KOPT-K1 (cell line): ENCODE results near the gene ABHD6.
"Not testable (repeated sequence)": the region's sequence is repeated elsewhere in the genome, so short reads cannot be mapped to it uniquely, and the experiment has no call there.

ENCODE experiments used
- H3K27ac ChIP-seq: fragments of 200-600 bp; sonication (generic); 2 replicates; pipeline ENCODE4 v1.5.1; 2016; ENCODE audit warnings: antibody characterized with exemption, mild to moderate bottlenecking, low read depth, low read length; ENCODE audit not compliant: poor library complexity, severe bottlenecking
- H3K36me3 ChIP-seq: fragments of 200-600 bp; sonication (generic); 2 replicates; pipeline ENCODE4 v1.5.1; 2017; ENCODE audit warnings: antibody characterized with exemption, mild to moderate bottlenecking, low read length, moderate library complexity; ENCODE audit not compliant: insufficient read depth
- H3K9me3 ChIP-seq: fragments of 200-600 bp; sonication (generic); 2 replicates; pipeline ENCODE4 v1.5.1; 2017; ENCODE audit warnings: antibody characterized with exemption, low read length, mild to moderate bottlenecking; ENCODE audit not compliant: insufficient read depth, poor library complexity, severe bottlenecking

ABHD6 gene

GRCh38 chr3:58270485-58270884 lies 32.9 kb downstream of the ABHD6 start:
- no peak overlapping the region for H3K27ac ChIP-seq
- no peaks in the 10 kb centered on the region for H3K36me3 ChIP-seq
- H3K9me3 ChIP-seq = no peaks in the 10 kb centered on the region

- H3K27ac ChIP-seq = no peak overlapping the region
- no peaks in the 10 kb centered on the region for H3K36me3 ChIP-seq
- H3K9me3 ChIP-seq = no peaks in the 10 kb centered on the region
These were observed 34.4 kb downstream of the ABHD6 start for GRCh38 chr3:58271901-58272501.

- no peaks in the 10 kb centered on the region for H3K9me3 ChIP-seq
- H3K27ac ChIP-seq = no peak overlapping the region
- H3K36me3 ChIP-seq = no peaks in the 10 kb centered on the region
These were observed 35.3 kb downstream of the ABHD6 start for GRCh38 chr3:58272891-58273290.

- not testable (repeated sequence) for H3K36me3 ChIP-seq, H3K9me3 ChIP-seq
These were observed 35.8 kb downstream of the ABHD6 start for GRCh38 chr3:58273362-58273761.

GRCh38 chr3:58274027-58274614 lies 36.5 kb downstream of the ABHD6 start:
- no peaks in the 10 kb centered on the region for H3K36me3 ChIP-seq
- no peak overlapping the region for H3K27ac ChIP-seq
- no peaks in the 10 kb centered on the region for H3K9me3 ChIP-seq

More at GRCh38 chr3:58273362-58273761, 35.8 kb downstream of the ABHD6 start:
- not testable (repeated sequence) for H3K27ac ChIP-seq

- Histone ChIP-seq H3K27ac (no peak overlapping the region), H3K9me3 (no peaks in the 10 kb centered on the region), H3K36me3 (no peaks in the 10 kb centered on the region)
These were observed 43.5 kb downstream of the ABHD6 start for GRCh38 chr3:58281069-58281468.

GRCh38 chr3:58285334-58285733 lies 47.7 kb downstream of the ABHD6 start:
- Histone ChIP-seq H3K27ac (no peak overlapping the region), H3K36me3 (no peaks in the 10 kb centered on the region), H3K9me3 (no peaks in the 10 kb centered on the region)

- H3K36me3 ChIP-seq = no peaks in the 10 kb centered on the region
- H3K9me3 ChIP-seq = no peaks in the 10 kb centered on the region
- H3K27ac ChIP-seq = no peak overlapping the region
These were observed 49.8 kb downstream of the ABHD6 start for GRCh38 chr3:58287354-58287753.

- Histone ChIP-seq H3K36me3 (no peaks in the 10 kb centered on the region), H3K27ac (no peak overlapping the region), H3K9me3 (no peaks in the 10 kb centered on the region)
These were observed 50.6 kb downstream of the ABHD6 start for GRCh38 chr3:58288011-58288728.

GRCh38 chr3:58288964-58289613 lies 51.5 kb downstream of the ABHD6 start:
- H3K9me3 ChIP-seq, H3K27ac ChIP-seq, H3K36me3 ChIP-seq: not testable (repeated sequence)

GRCh38 chr3:58290446-58290845 lies 52.9 kb downstream of the ABHD6 start:
- not testable (repeated sequence) for H3K27ac ChIP-seq

GRCh38 chr3:58291671-58292338 lies 54.2 kb downstream of the ABHD6 start:
- H3K27ac ChIP-seq = no peak overlapping the region
- no peaks in the 10 kb centered on the region for H3K36me3 ChIP-seq

More at GRCh38 chr3:58290446-58290845, 52.9 kb downstream of the ABHD6 start:
- not testable (repeated sequence) for H3K36me3 ChIP-seq, H3K9me3 ChIP-seq

GRCh38 chr3:58292866-58293265 lies 55.3 kb downstream of the ABHD6 start:
- Histone ChIP-seq H3K9me3 (no peaks in the 10 kb centered on the region), H3K27ac (no peak overlapping the region), H3K36me3 (no peaks in the 10 kb centered on the region)

More at GRCh38 chr3:58291671-58292338, 54.2 kb downstream of the ABHD6 start:
- no peaks in the 10 kb centered on the region for H3K9me3 ChIP-seq

GRCh38 chr3:58293516-58293915 lies 55.9 kb downstream of the ABHD6 start:
- H3K27ac ChIP-seq = no peak overlapping the region
- H3K36me3 ChIP-seq = no peaks in the 10 kb centered on the region
- H3K9me3 ChIP-seq = no peaks in the 10 kb centered on the region

- Histone ChIP-seq H3K9me3 (peaks cover 3% of the 10 kb centered on the region), H3K36me3 (no peaks in the 10 kb centered on the region), H3K27ac (no peak overlapping the region)
These were observed 58.7 kb downstream of the ABHD6 start for GRCh38 chr3:58296269-58296668.
